ENCODE results near the gene CERCAM. TPM values are rescaled to one million over a fixed set of nuclear protein-coding genes. Genes with fewer than 3 reads are reported as not detected.

Gene CERCAM
- total RNA-seq, 2 experiments from 2014 or later = 1.3 TPM

DNA sequence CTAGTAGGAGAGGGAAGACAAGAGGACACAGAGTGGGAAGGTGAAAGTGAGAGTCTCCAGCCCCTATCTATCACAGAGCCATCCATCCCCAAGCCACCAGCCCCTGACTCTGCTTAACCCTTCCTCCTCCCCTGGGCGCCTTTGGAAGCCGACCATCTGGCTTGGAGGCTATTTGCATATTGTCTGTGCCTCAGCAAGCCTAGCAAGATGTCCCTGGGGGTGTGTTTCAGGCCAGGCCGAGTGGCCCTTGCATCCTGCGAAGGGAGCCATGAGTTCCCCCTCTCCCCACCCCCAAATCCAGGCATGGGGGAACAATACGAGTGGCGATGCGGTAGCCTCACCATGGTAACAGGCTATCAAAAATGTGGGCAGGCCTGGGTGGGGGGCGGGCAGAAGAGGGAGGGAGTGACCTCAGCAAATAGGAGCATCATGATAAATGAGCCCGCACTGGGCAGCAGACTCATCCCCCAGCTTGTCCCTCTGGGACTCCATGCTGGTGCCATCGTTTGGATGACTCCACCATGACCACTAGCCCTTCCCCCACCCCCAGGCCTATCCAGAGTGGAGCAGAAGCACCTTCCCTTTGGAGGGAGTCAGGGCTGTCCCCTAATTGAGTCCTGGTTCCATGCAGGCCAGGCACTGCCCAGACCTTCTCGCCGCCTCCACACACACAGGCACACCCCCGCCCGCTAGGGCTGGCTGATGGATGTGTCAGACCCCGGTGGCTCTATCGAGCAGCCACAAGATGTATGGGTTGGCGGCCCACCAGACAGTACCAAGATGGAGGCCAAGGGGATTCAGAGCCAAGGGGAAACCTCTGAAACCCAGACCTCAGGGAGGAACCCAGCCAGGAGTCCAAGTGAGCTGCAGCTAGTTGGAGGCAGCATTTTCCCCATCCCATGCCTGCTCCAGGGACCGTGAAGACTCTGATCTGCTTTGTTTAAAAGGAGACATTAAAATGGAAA, 34.9 kb upstream of the CERCAM start:
- H3K4me1 Mint-ChIP-seq = no peaks in the 10 kb centered on the region
- POLR2A ChIA-PET = interaction anchor here (0.6 to 3.2 kb wide), 2 partner anchors 14 to 34 kb away, joined by 3 to 12 read pairs; partner anchors contain the start of gene URM1
- CTCF ChIA-PET = interaction anchor here (1.6 kb wide), 1 partner anchor 24 kb away, joined by 9 read pairs; no protein-coding TSS in a partner anchor
- no peak overlapping the region for H3K4me3 Mint-ChIP-seq
- H3K9me3 Mint-ChIP-seq = no peaks in the 10 kb centered on the region
- no peaks in the 10 kb centered on the region for H3K27me3 Mint-ChIP-seq
- H3K36me3 Mint-ChIP-seq (ENCODE audit: low read depth) = peaks cover 22% of the 10 kb centered on the region
- no peak overlapping the region for H3K27ac Mint-ChIP-seq
- no peak for DNase-seq

- ChIA-PET CTCF (no interaction called here), POLR2A (no interaction called here)
- H3K9me3 Mint-ChIP-seq = no peaks in the 10 kb centered on the region
- H3K27me3 Mint-ChIP-seq = no peaks in the 10 kb centered on the region
- H3K27ac Mint-ChIP-seq = no peak overlapping the region
- peaks cover 26% of the 10 kb centered on the region for H3K36me3 Mint-ChIP-seq (ENCODE audit: low read depth)
- no peak overlapping the region for H3K4me3 Mint-ChIP-seq
- no peak for DNase-seq
- H3K4me1 Mint-ChIP-seq = no peaks in the 10 kb centered on the region
These were observed 32.5 kb upstream of the CERCAM start for GRCh38 chr9:128388150-128388549.

DNA sequence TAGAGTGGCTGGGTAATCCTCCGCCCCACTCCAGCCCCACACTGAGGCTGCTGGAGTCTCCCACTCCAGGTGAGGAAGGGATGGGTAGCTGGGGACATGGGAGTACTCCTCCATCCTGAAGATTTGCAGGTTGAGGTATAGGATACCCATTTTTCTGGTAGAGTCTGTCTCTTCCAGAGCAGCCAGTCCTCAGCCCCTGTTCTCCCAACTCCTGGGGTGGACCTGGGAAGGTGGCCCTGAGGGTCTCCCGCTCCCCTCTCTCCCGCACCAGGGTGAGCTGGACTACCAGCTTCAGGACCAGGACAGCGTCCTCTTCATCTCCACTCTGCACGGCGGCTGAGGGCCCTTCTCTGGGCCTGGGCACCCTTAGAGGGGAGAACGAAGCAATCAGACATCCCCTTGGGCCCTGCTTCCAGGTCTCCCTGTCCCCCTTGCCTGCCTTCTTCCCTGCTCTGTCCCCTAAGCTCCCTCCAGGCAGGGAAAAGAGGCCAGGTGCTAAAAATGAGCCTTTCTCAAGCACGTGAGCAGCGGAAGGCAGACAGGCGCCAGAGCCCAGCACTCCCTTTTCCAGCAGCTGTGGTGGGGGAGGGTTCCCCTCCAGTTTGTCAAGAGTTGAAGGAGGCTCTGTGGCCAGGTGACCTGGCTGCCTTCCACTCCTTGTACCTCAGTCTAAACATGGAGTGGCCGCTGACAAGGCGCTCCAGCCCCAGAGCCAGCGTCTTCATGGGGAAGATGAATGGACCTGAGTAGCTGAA, 31.1 kb upstream of the CERCAM start:
- Mint-ChIP-seq H3K36me3 (ENCODE audit: low read depth) (peaks cover 24% of the 10 kb centered on the region), H3K27ac (no peak overlapping the region), H3K4me3 (no peak overlapping the region), H3K9me3 (no peaks in the 10 kb centered on the region), H3K4me1 (no peaks in the 10 kb centered on the region), H3K27me3 (no peaks in the 10 kb centered on the region)
- ChIA-PET POLR2A (no interaction called here), CTCF (interaction anchor here (1.9 kb wide), 1 partner anchor 28 kb away, joined by 7 read pairs; no protein-coding TSS in a partner anchor)
- DNase-seq = no peak

DNA sequence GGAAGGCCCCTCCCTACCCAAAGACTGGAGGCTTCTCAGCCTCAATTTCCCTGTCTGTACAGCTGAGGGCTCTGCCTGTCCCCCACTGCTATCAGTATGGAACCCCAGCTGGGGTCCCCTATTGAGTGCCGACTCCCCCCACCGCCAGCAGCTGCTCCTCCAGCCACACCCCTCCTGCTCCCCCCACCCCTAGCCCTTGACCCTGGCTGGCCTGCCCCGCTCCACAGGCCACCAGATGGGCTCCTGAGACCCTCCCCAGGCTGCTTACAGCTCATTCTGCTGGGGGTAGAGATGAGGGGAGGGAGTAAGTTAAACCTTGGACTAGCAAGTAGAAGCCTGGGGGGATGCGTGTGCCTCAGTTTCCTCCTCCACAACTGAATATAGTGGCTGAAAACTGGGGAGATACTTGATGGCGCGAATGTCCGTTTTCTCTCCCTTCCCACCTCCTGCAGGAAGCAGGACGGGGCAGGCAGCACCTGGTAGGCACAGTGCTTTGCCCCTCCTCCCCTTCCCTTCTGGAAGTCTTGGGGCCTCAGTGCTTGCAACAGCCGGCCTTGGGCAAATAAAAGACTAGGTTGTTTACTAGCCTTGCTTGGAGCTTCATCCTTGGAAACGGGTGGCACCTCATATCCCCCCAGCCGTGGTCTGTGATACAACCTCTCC, 30.4 kb upstream of the CERCAM start:
- CTCF ChIA-PET = interaction anchor here (1.9 kb wide), 1 partner anchor 29 kb away, joined by 7 read pairs; no protein-coding TSS in a partner anchor
- POLR2A ChIA-PET = interaction anchor here (0.5 kb wide), 1 partner anchor 1135 kb away, joined by 3 read pairs; no protein-coding TSS in a partner anchor

GRCh38 chr9:128390813-128391711, 29.6 kb upstream of the CERCAM start:
- Mint-ChIP-seq H3K4me3 (no peak overlapping the region), H3K9me3 (no peaks in the 10 kb centered on the region), H3K4me1 (no peaks in the 10 kb centered on the region), H3K27me3 (no peaks in the 10 kb centered on the region), H3K36me3 (ENCODE audit: low read depth) (peaks cover 21% of the 10 kb centered on the region), H3K27ac (no peak overlapping the region)
- no peak for DNase-seq
- ChIA-PET POLR2A (interaction anchor here (0.5 kb wide), 1 partner anchor 1136 kb away, joined by 3 read pairs; no protein-coding TSS in a partner anchor), CTCF (interaction anchor here (1.9 kb wide), 1 partner anchor 29 kb away, joined by 7 read pairs; no protein-coding TSS in a partner anchor)

More for the DNA sequence above, 30.4 kb upstream of the CERCAM start:
- H3K4me1 Mint-ChIP-seq = no peaks in the 10 kb centered on the region
- DNase-seq = no peak
- no peak overlapping the region for H3K4me3 Mint-ChIP-seq
- H3K36me3 Mint-ChIP-seq (ENCODE audit: low read depth) = peaks cover 21% of the 10 kb centered on the region
- no peaks in the 10 kb centered on the region for H3K9me3 Mint-ChIP-seq
- H3K27me3 Mint-ChIP-seq = no peaks in the 10 kb centered on the region
- H3K27ac Mint-ChIP-seq = no peak overlapping the region

DNA sequence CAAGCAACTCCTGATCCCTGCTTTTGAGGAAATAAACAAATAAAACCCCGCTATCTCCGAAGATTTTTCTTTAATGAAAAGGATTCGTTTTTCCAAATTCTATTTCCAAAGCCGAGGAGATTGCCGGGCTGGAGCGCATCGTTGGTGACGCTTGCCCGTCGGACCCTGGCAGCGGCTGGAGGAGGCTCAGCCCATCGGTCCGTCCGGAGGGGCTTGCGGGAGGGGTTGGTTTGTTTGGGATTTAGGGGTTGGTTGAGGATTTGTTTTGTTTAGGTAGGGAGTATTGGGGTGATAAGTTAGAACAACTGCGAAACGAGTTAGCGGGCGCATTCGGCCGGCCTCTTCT, 28.7 kb upstream of the CERCAM start:
- no peak for DNase-seq
- Mint-ChIP-seq H3K27me3 (peaks cover 4% of the 10 kb centered on the region), H3K27ac (no peak overlapping the region), H3K36me3 (ENCODE audit: low read depth) (peaks cover 21% of the 10 kb centered on the region), H3K4me1 (no peaks in the 10 kb centered on the region), H3K9me3 (no peaks in the 10 kb centered on the region), H3K4me3 (no peak overlapping the region)
- CTCF ChIA-PET = no interaction called here
- POLR2A ChIA-PET = no interaction called here

GRCh38 chr9:128392302-128393144, 28.1 kb upstream of the CERCAM start:
- H3K36me3 Mint-ChIP-seq (ENCODE audit: low read depth) = peaks cover 19% of the 10 kb centered on the region
- no peaks in the 10 kb centered on the region for H3K4me1 Mint-ChIP-seq
- H3K27ac Mint-ChIP-seq = no peak overlapping the region
- DNase-seq = no peak
- H3K4me3 Mint-ChIP-seq = no peak overlapping the region
- H3K27me3 Mint-ChIP-seq = peaks cover 10% of the 10 kb centered on the region
- ChIA-PET POLR2A (no interaction called here), CTCF (no interaction called here)
- no peaks in the 10 kb centered on the region for H3K9me3 Mint-ChIP-seq

GRCh38 chr9:128393145-128393775, 27.4 kb upstream of the CERCAM start:
- Mint-ChIP-seq H3K27me3 (peaks cover 14% of the 10 kb centered on the region), H3K9me3 (no peaks in the 10 kb centered on the region), H3K36me3 (ENCODE audit: low read depth) (peaks cover 13% of the 10 kb centered on the region), H3K4me3 (no peak overlapping the region), H3K27ac (no peak overlapping the region), H3K4me1 (no peaks in the 10 kb centered on the region)
- POLR2A ChIA-PET = no interaction called here
- DNase-seq = no peak
- CTCF ChIA-PET = interaction anchor here (0.5 kb wide), 1 partner anchor 114 kb away, joined by 3 read pairs; no protein-coding TSS in a partner anchor

GRCh38 chr9:128393970-128394369, 26.7 kb upstream of the CERCAM start:
- no peak for DNase-seq
- ChIA-PET POLR2A (interaction anchor here (1.7 kb wide), 1 partner anchor 23 kb away, joined by 4 read pairs; the partner anchor contains the start of gene URM1), CTCF (interaction anchor here (0.5 kb wide), 1 partner anchor 114 kb away, joined by 3 read pairs; no protein-coding TSS in a partner anchor)
- H3K27me3 Mint-ChIP-seq = peaks cover 14% of the 10 kb centered on the region
- H3K4me1 Mint-ChIP-seq = no peaks in the 10 kb centered on the region
- H3K4me3 Mint-ChIP-seq = no peak overlapping the region
- H3K27ac Mint-ChIP-seq = no peak overlapping the region
- peaks cover 12% of the 10 kb centered on the region for H3K36me3 Mint-ChIP-seq (ENCODE audit: low read depth)
- H3K9me3 Mint-ChIP-seq = no peaks in the 10 kb centered on the region

DNA sequence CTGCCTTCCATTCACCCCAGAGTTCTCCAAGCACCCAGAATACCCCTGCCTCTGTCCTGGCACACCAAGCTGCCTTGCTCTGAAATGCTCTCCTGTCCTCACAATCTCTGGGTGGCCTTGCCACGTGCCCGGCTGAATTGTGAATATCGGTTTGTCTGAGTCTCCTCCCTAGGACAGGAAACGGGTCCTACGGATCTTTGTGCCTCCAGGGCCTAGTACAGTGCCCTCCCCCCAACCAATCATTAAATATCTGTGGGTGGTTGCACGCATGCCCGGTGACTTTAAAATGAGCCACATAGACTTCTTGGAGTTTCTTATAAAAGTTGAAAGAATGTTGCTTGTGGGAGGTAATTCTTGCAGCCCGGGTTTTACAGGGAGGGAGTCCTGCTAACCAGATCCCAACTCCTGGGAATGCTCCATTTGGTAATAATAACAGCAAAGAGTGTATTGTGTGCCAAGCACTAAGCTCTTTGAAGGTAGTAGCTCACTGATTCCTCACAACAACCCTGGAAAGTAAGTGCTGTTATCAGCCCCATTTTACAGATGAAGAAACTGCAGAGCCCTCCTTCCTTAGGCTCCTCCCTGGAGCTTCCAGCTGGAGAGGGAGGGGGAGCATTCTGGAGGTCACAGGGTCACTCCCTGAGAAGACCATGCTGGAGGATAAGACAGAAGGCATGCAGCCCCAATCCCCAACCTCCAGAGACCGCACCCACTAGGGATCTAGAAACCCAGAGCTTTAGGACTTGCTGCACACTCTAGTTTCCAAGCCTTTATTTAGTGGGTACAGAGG, 26.1 kb upstream of the CERCAM start:
- Mint-ChIP-seq H3K9me3 (no peaks in the 10 kb centered on the region), H3K27me3 (peaks cover 14% of the 10 kb centered on the region), H3K4me3 (no peak overlapping the region), H3K4me1 (no peaks in the 10 kb centered on the region), H3K27ac (no peak overlapping the region), H3K36me3 (ENCODE audit: low read depth) (peaks cover 10% of the 10 kb centered on the region)
- DNase-seq = no peak
- POLR2A ChIA-PET = interaction anchor here (1.7 kb wide), 1 partner anchor 23 kb away, joined by 4 read pairs; the partner anchor contains the start of gene URM1
- CTCF ChIA-PET = no interaction called here

Data from activated CD4-positive, alpha-beta memory T cell treated with anti-CD3 and anti-CD28 coated beads, Interleukin-2, amount 10 ng/mL, durations not matched to agents 7 days and 5 days (primary cell).